HCT116 (cell line): ENCODE data around the gene C1orf21.

Experiments used
- ATF3 ChIP-seq: IDR thresholded peaks from 2 replicates; pipeline ENCODE4 v1.6.1; 2012
- EZH2 ChIP-seq: fragments of 200-600 bp; sonication (generic); IDR thresholded peaks from 2 replicates; pipeline ENCODE4 v1.6.1; 2017; ENCODE audit warnings: antibody characterized with exemption, mixed run types
- ZFX ChIP-seq: fragments of 450-650 bp; IDR thresholded peaks from 2 replicates; pipeline ENCODE4 v1.6.1; 2017
- TF ChIP-seq, protein P1 (sequence below), 3 experiments: fragments of 200-600 bp in 1 of 3; sonication (generic) in 1 of 3; IDR thresholded peaks in 2 of 3; conservative IDR thresholded peaks in 1 of 3; 2 replicates each; pipeline ENCODE4 v1.5.1; 2012 to 2017; ENCODE audit warnings: low read depth in 2 of 3, low read length in 2 of 3, antibody characterized with exemption in 1 of 3, borderline replicate concordance in 1 of 3, control low read depth in 1 of 3, mild to moderate bottlenecking in 1 of 3, mixed read lengths in 1 of 3, mixed run types in 1 of 3, moderate library complexity in 1 of 3; ENCODE audit not compliant: insufficient read depth in 1 of 3

GRCh38 chr1:184643661-184644060 lies 256.8 kb downstream of the C1orf21 start:
- no peak for TF ChIP-seq ATF3
- TF ChIP-seq EZH2: no peak
- TF ChIP-seq, protein P1, sequence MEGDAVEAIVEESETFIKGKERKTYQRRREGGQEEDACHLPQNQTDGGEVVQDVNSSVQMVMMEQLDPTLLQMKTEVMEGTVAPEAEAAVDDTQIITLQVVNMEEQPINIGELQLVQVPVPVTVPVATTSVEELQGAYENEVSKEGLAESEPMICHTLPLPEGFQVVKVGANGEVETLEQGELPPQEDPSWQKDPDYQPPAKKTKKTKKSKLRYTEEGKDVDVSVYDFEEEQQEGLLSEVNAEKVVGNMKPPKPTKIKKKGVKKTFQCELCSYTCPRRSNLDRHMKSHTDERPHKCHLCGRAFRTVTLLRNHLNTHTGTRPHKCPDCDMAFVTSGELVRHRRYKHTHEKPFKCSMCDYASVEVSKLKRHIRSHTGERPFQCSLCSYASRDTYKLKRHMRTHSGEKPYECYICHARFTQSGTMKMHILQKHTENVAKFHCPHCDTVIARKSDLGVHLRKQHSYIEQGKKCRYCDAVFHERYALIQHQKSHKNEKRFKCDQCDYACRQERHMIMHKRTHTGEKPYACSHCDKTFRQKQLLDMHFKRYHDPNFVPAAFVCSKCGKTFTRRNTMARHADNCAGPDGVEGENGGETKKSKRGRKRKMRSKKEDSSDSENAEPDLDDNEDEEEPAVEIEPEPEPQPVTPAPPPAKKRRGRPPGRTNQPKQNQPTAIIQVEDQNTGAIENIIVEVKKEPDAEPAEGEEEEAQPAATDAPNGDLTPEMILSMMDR (IDR thresholded peaks at IDR 0.05 in 2 of 3, conservative IDR thresholded peaks at IDR 0.05 in 1 of 3; ENCODE audit: borderline replicate concordance in 1 of 3, insufficient read depth in 1 of 3, low read depth in 2 of 3, low read length in 2 of 3): no peak
- TF ChIP-seq ZFX: no peak
